Measurements from ENCODE around the gene AMACR.

Gene AMACR

GRCh38 chr5:34007621-34008600 lies at the start of gene AMACR:
TSS of gene AMACR (minus strand) at chr5:34008050. CDS start at chr5:34008019, 31 bp downstream.
- DNase-seq = peak; percentile 81

- DNase-seq = no peak
These were observed 49.7 kb upstream of the AMACR start for GRCh38 chr5:34057569-34057968.

DNA sequence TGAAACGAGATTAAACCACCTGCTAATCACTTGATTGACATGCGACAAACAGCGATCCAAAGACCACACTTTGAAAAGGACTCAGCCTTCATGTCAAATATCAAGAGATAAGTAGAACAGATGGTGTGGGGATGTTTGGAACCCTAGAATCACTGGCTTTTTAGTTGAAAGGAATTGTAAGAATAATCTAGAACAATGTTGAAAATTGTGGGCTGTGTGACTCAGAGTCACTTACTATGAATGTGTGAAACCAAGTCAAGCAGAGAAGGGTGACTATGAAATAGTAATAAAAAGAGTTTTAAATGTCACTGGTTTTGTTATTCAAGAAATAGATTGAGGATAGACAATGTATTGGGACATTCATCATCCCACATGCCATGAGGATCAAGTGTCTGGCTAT lies 49.3 kb upstream of the AMACR start:
- no peak for DNase-seq

DNA sequence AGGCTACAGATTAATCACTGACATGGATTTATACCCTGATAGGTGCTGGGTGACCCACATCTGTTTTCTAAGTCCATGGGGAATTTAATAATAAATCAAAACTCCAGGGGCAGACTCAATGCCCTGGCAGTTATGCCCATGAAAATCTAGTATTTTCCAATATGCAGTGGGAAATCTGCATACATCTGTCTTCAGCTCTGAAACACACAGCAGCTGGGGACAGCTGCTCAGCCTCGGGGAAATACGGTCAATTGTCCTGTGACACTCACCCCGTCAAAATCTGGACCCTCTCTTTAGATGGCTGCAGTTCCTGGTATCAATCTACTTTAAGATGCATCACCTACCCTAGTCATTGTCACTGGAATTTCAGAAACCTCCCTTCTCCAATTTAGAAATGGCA lies 47.8 kb upstream of the AMACR start:
- DNase-seq = no peak

- no peak for DNase-seq
These were observed 46.5 kb upstream of the AMACR start for GRCh38 chr5:34054400-34054729.

- no peak for DNase-seq
These were observed 45.9 kb upstream of the AMACR start for GRCh38 chr5:34053571-34054399.

- DNase-seq = no peak
These were observed 45.3 kb upstream of the AMACR start for GRCh38 chr5:34053133-34053532.

DNA sequence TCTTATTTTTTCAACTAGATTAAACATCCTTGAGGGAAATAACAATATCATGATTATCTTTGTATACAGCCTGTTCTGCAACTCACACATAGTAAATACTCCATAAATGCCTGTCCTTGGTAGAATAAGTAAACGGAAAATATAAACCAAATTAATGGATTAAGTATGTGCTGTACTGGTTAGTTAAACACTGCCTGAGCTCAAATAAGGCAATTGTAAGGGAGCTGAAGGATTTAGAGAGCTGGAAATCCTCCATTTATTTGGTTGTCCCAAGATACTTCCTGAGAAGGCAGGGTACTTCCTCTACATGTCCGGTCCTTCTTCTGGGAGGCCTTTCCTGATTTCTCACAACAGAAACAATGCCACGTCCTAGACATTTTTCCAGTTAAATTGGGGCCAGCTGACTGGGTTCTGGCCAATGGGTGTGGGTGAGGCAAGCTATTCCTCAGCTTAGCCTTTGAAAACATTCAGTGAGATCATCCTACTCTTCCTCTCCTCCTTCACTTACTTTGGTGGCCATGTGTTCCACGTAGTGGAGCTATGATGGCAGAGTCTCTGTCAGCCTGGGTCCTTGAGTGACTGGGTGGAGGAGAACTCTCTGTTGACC lies 43.6 kb upstream of the AMACR start:
- no peak for DNase-seq

DNA sequence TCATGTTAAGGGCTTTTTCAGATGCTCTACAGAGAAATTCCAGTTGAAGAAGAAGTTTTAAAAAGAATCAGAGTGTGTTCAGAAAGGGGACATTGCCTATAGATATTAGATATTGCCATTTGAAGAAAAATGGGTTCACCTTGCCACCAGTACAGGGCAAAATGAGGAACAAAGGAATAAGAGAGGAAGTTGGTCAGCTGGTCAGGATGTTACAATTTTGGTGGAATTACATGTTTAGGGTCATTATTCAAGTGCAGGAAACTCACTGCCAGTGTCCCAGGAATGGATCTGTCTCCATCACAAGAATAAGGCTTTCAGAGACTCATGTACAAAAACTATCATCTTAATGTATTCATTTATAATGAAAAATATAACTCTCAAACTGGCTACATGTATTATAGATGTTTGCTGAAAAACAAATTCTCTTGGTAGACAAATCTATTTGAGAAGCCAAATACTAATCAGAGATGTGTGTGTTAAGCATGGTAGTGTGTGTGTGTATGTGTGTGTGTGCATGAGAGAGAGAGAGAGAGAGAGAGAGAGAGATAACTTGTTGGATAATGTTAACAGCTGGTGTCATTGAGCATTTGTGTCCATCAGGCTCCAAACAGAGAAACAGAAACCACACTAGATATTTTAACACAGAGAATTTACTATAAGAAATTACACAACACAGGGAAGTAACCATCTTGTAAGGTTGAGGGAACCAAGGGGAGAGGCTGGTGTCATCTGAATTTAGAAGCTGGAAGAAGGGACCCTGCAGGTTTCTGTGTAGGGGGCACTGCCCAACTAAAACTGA lies 40.1 kb upstream of the AMACR start:
- no peak for DNase-seq

DNA sequence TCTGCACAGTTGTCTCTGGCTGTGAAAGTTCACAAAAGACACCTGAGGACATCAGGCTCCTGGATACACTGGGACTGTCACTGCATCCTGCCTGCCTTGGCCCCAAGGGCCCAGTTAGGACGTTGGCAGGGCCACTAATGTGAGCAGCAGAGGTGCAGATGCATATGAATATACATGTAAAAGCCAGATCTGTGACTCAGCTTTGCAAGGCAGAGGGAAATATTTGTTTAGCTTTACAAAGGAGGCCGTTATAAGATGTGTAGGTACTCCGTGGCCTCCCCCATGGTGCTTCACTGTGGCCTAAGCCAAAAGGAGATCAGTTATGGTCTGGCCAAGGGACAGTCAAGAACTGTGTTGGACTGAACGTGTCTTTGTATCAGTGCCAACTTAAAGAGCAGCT lies 39.3 kb upstream of the AMACR start:
- DNase-seq = no peak

- DNase-seq = no peak
These were observed 38.1 kb upstream of the AMACR start for GRCh38 chr5:34045996-34046395.

DNA sequence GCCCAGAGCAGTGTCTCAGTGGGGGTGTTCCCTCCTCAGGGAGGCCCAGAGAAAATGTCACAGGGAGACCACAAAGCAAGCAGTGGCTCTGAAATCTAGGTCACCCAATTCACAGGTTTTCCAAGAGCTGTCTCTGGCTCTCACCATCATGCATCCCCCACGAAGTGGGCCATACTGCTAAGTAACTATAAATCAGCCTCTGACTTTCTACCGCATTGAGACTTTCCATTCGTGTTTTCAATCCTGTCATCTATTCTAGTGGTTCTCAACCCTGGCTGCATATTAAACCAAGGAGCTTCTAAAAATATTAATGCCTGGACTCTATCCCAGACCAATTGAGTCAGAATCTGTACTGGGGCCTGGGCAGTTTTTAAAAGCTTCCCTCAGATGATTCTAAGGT lies 37.2 kb upstream of the AMACR start:
- DNase-seq = no peak

DNA sequence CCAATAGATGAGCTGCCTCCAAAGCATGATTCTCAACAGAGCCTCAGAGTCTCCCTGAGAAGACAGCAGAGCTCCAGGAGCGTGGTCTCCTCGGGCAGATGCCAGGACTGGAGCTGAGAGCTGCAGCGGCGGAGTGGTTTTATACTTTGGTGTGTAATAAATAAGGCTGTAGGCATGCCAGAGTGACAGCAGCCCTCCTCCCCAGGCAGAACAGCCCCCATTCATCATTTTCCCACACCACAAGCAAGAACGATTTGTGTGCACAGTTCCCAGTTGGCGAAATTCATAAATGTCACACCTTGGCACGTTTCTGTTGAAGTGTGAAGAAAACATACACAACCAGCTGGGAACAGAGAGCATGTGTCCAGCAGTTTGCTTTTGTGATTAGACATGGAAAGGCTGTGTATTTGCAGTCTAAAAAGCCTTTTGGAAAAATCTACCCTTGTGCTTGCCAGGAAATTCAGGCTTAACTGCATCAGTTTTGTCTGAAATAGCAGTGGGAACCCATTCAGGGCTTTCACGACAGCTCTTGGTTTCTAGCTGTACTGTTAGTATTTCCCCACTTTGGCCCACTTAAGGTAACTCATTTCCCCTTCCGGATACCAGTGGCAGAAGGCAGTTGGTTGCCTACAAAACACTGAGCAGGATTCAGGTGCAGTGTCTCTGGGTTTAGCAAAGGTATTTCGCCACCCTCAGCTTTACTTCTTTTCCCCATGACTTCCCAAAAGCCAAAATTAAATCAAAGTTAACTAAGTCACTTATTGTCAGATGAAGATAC lies 35.4 kb upstream of the AMACR start, which contains the start of gene C1QTNF3:
Gene C1QTNF3, minus strand, starts transcription at position 115 of the 778 bp plus-strand sequence. Its CDS starts 88 bp downstream, at position 27.
- DNase-seq = no peak

- no peak for DNase-seq
These were observed 34.5 kb upstream of the AMACR start for GRCh38 chr5:34042321-34042720.

GRCh38 chr5:34041247-34041972 lies 33.6 kb upstream of the AMACR start:
- no peak for DNase-seq

- no peak for DNase-seq
These were observed 32.6 kb upstream of the AMACR start for GRCh38 chr5:34040472-34040871.

DNA sequence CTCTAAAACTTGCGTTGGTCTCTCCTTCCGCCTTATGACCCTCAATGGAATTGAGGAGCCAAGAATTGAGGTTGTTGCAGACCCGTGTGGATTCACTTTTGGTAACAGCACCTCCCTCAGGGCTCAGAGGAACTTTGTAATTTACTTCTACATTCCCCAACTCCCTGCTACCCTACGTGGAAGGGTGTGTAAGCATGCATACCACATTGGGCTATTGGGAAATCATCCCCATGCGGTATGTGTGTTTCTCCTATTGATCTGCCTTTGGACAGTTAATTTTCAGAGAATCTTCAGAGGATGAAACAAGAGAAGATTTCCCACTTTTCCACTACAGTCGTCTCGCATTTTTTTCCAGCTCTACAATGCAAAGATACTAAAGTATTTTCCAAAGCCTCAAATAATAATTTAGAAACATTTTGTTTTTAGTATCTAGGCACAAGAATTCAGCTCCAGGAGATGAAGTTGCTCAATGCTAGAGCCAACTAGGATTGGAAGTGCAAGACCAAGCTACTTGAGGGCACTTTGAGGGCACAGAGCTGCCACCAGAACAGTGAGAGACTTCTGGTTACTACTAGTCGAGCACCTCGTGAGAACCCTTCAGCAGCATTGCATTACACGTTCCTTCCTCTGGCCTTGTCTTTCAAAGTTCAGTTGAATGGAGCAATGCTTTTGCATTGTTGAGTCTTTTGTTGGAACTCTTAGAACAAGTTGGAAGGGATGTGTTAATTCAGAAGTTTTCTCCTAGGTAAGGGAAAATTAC lies 31.7 kb upstream of the AMACR start:
- DNase-seq = no peak

- no peak for DNase-seq
These were observed 31.0 kb upstream of the AMACR start for GRCh38 chr5:34038838-34039237.

- DNase-seq = no peak
These were observed 30.5 kb upstream of the AMACR start for GRCh38 chr5:34038390-34038789.

GRCh38 chr5:34037726-34038125 lies 29.9 kb upstream of the AMACR start:
- DNase-seq = no peak
